Activated gamma-delta T cell treated with Interleukin-2 at 50 U/mL for 16 hours (primary cell): ENCODE results near the gene MEGF10.
A peak's percentile ranks its signal among the peaks of the same experiment; 100 is the strongest.
"Not testable (repeated sequence)": the region's sequence is repeated elsewhere in the genome, so short reads cannot be mapped to it uniquely, and the experiment has no call there.

Experiments used
- DNase-seq: peaks from one replicate; pipeline ENCODE4 v3.0.0-alpha.2; 2020

MEGF10 gene

GRCh38 chr5:127298656-127299055, 8.1 kb downstream of the MEGF10 start:
- no peak for DNase-seq

- no peak for DNase-seq
These were observed 9.1 kb downstream of the MEGF10 start for GRCh38 chr5:127299678-127300077.

DNA sequence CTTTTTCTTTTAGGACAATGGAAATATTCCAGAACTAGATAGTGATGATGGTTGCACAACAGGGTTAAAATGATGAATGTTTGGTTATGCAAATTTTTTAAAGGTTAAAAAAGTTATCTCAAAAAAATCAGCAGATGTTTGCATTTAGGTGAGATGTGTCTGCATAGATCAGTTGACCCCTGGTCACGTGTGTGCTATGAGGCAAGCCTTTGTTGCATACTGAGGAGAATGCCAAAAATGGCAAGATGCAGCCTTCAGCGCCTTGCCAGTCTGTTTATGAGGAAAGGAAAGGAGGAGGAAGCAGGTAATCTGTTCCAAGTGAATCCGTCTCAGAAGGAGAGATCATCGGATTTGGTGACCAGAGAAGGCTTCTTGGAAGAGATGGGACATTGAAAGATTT, 11.9 kb downstream of the MEGF10 start:
- DNase-seq, result no peak

- DNase-seq, result no peak
These were observed 12.8 kb downstream of the MEGF10 start for GRCh38 chr5:127303404-127303803.

- no peak for DNase-seq
These were observed 14.9 kb downstream of the MEGF10 start for GRCh38 chr5:127305493-127305892.

DNA sequence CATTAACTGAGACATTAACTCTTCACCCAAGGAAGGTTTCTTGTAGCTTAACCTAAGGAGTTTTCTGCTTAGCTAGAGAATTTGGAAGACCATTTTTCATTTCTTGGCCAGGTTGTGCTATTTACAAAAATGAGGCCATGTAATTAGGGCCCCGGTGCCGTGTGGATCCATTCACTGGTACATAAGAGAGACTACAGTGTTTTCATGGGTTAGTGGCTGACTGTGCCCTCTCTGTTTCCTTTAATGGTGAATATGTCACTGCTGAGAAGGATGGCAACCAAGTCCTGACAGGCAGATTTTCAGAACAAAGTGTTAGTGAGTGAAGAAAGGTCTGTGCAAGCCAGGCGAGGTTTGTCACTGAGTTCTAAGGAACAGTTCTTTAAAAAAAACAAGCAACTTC, 15.4 kb downstream of the MEGF10 start:
- no peak for DNase-seq

- DNase-seq, result no peak
These were observed 16.1 kb downstream of the MEGF10 start for GRCh38 chr5:127306647-127307046.

- no peak for DNase-seq
These were observed 17.3 kb downstream of the MEGF10 start for GRCh38 chr5:127307868-127308267.

- DNase-seq, result not testable (repeated sequence)
These were observed 17.7 kb downstream of the MEGF10 start for GRCh38 chr5:127308325-127308724.

DNA sequence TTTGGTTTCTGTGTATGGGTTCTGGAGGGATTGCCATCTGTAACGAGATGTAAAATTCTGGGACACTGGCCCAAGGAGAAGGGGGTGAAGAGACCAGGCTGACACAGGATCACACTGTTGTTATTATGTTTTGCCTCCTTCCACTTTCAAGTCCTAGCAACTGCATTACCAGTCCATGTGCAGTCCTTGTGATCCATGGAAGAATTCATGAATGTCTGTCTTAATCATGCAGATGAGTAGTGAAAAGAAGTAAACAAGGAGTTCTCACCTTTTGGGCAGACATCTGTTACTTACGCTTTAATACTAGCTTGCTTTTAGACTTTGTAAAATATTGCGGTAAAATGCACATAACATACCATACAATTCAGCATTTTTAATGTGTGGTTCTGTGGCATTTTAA, 18.3 kb downstream of the MEGF10 start:
- no peak for DNase-seq

DNA sequence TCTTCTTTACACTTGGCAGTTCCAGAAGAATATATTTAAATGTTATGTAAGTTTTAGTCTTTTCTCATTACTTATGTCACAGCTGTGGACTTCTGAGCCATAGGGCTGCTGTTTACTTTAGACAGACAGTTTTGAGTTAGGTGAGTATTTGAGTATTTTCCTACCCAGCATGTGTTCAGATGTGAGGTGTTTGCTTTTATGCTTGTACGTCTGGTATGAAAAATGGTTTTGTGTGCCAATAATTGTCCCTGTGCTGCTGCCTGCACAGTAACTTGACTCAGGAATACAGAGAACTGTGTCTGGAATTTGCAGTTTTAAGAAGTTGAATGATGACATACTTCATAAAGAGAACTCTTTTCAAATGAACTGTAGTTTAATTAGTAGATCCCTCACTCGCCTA, 20.8 kb downstream of the MEGF10 start:
- no peak for DNase-seq

DNA sequence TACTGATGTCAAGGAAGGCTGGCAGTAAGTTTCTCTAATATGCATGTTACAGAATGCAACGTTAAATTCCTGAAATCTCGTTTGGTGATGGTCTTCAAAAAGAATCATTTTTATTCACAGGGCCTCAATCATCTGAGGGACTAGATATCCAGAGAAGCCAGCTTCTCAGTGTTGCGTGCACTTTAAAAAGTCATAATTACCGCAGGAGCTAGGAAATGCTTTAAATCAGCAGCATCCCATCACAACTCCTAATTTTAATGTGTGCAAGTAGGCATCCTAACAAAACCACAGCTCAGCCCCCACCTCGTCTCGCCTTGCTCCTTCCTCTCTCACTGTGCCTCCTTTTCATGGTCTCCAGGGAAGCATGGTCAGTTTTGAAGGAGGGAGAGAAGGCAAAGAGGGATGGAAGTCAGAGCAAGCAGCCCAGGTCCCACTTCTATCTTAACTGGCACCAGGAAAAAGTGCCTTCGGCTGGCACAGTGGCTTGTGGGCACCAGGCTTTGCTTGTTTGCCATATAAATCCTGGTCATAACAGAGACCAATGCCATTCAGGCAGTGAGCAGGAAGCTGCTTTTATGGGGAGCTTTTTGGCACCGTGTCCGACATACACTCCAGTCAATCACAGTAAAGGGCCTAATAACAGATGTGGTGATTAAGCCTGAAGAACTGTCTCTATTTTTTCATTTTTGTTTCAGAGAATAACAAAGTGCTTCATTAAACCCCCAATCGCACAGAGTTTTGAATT, 21.4 kb downstream of the MEGF10 start:
- DNase-seq, result no peak

GRCh38 chr5:127313379-127313778, 22.8 kb downstream of the MEGF10 start:
- no peak for DNase-seq

DNA sequence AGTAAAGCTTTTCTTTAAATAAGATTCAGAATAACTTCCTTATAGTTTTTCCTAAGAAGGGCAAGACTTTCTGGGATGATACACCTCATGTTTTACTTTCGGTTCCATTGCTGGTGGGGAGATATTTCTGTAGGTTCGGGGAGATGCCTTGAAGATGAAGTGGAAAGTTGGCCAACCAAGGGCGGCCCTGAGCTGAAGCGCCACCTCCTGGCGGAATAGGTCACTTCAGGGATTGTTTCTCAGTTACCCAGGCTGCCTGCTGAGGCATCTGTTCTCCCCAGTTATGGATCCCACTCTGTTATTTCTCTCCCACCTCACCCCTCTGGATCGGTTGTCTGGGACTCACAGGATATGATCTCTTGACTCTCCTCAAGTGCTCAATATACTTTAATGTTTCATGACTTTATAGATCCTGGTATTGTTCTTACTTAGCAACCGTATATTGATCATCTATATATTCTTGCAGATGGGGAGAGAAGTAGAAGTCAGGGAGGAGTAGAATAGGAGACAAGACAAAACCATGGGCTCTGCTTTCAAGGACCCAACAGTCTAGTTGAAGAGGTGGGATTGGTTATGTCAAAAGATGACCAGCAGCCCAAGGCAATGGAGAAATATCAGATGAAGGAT, 23.4 kb downstream of the MEGF10 start:
- peak; percentile 59 for DNase-seq

GRCh38 chr5:127316011-127316410, 25.4 kb downstream of the MEGF10 start:
- DNase-seq, result no peak

DNA sequence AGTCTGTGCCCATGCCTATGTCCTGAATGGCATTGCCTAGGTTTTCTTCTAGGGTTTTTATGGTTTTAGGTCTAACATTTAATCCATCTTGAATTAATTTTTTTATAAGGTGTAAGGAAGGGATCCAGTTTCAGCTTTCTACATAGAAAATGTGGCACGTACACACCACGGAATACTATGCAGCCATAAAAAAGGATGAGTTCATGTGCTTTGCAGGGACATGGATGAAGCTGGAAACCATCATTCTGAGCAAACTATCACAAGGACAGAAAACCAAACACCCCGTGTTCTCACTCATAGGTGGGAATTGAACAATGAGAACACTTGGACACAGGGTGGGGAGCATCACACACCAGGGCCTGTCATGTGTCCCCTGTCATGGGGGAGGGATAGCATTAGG, 26.8 kb downstream of the MEGF10 start:
- DNase-seq, result not testable (repeated sequence)

DNA sequence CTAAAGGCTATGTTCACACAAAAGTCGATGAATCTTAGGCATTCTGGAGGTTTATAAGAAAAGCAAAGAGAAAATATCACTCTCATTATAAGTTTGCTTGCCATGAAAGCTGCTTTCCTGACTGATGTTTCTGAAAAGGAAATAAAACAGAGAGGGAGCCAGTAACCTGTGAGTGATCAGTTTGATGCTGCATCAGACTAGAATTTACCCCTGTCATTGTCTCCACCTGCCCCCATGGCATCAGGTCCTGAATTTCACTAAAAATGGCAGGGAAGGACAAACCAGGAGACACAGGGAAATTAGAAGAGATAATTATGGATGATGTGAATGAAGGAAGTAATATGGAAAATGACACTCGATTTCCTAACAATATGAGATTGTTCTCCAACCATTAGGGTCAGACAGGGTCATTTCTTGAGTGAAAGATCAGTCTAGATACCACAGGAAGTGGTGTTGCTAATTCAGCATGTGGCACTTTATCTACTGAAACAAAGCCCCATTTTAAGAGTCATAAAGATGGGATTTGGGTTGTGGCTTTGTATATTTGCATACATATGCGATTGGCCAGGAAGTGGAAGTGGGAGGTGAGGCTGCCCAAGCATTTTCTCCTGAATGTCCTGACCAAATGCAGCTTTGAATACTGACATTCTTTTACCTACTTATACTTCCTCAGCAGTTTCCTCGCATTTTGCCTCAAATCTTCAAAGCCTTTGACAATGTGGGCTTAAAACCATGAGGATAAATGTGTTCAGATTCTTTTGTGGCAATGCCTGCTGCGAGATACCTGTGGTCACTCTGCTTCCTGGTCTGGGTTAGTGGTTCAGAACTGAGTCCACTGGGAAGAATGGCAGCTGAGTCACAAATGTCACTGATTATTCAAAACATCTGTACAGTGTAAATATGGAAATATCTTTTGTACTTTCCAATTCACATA, 29.7 kb downstream of the MEGF10 start:
- no peak for DNase-seq

DNA sequence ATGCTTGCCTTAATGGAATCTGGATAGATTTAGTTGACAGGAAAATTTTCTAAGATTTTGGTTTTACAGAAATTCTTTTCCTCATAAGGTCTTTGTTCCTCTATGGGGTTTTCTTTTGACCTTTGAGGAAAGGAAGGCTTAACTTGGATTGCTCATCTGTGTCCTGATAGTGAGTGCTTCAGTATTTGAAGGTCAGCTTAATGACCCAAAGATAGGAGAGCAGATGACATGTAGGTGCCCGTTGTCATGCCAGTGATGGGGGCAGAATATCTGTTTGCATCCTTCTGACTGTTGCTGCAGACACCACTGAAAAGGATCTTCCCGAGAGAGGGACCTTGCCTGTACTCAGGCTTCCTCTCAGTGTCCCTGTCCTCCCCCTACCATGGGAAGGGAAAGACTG, 30.9 kb downstream of the MEGF10 start:
- no peak for DNase-seq

DNA sequence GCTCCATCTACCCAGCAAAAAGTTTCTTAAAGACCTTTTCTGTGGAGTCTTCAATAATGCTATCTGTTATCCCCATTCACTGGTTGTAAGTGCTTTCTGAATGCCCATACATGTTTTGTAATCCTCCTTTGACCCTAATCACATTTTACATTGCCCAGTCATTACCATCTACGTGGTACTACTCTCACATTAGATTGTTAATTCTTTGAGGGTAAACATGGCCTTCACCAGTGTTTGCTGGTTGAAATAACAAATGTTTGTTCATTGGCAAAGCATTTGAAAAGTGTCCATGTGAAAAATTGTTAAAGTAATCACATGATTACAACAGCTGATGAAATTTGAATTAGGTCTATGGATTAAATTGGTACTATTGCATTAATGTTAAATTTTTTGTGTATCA, 31.8 kb downstream of the MEGF10 start:
- DNase-seq, result no peak

GRCh38 chr5:127324756-127325155, 34.2 kb downstream of the MEGF10 start:
- no peak for DNase-seq

DNA sequence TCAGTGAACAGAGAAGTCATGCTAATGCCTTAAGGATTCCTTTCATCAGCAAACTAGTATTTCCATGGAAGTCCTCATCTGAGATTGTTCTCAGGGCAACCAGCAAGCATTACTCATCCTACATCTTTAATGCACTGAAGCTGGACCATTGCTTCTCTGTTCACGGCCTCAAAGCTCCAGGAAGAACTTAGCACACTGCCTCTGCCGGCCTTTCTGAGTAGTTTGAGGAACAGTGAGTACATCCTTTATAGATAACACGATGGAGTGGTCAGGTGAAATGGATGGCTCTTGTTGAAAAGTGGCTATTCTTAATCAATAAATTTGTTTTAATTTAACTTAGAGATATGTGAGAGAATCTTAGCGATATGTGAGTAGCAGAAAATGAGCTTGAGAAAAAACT, 35.8 kb downstream of the MEGF10 start:
- no peak for DNase-seq

- DNase-seq, result no peak
These were observed 36.6 kb downstream of the MEGF10 start for GRCh38 chr5:127326976-127327755.

DNA sequence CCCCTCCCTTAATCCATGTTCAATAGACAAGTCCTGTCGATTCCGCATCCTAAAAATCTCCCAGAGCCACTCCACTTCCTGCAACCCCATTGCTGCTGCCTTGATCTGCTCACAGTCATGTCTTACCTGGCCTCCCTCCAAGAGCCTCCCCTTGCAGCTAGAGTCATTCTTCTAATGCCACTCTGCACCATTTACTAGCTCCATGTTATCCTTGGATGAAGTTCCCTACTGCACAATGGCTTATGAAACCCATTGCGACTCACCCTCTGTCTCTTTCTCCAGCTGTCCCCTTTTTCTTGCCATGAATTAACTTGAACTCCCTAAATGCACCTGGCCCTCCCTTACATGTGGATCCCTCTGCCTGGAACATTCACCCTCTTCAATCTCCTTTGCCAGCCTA, 39.5 kb downstream of the MEGF10 start:
- DNase-seq, result no peak
